Stimulated activated CD4-positive, alpha-beta T cell treated with anti-CD3 and anti-CD28 coated beads, Interleukin-1b, Interleukin-23, amount 100 ng/mL, for 48 hours (primary cell): Measurements from ENCODE around the gene MIDN.

ENCODE experiments used
- DNase-seq: peaks from one replicate; pipeline ENCODE4 v3.0.0-alpha.2; 2020

Gene MIDN

DNA sequence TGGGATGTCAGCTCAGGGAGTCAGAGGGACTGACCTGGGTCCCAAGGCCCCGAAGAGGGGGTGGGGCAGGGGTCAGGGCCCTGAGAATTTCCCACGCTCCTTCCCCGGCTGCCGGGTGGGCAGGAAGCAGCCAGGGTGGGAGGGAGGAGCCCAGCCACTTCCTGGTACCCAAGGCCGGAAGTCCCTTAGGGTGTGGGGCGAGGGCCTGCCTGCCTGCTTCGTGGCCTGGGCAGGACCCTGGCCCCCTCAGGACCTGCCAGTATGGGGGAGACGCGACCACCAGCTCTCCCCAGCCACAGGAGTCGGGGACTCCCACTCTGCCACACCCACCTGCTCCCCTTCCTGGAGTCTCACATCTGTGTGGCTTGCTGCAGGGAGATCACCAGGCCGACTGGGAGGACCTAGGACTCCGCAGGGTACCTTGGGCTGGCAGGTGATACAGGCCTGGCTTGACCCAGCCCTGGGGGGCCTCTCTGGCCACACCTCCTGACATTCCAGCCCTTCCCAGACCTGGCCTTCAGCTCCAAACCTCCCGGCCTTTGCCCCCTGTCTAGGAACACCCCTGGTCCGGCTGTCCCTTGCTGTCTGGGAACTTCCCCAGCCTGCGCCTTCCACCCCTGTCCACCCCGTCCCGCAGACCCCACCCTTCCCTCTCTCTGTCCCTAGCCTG is 11.0 kb downstream of the MIDN start:
- DNase-seq, result peak; percentile 66

DNA sequence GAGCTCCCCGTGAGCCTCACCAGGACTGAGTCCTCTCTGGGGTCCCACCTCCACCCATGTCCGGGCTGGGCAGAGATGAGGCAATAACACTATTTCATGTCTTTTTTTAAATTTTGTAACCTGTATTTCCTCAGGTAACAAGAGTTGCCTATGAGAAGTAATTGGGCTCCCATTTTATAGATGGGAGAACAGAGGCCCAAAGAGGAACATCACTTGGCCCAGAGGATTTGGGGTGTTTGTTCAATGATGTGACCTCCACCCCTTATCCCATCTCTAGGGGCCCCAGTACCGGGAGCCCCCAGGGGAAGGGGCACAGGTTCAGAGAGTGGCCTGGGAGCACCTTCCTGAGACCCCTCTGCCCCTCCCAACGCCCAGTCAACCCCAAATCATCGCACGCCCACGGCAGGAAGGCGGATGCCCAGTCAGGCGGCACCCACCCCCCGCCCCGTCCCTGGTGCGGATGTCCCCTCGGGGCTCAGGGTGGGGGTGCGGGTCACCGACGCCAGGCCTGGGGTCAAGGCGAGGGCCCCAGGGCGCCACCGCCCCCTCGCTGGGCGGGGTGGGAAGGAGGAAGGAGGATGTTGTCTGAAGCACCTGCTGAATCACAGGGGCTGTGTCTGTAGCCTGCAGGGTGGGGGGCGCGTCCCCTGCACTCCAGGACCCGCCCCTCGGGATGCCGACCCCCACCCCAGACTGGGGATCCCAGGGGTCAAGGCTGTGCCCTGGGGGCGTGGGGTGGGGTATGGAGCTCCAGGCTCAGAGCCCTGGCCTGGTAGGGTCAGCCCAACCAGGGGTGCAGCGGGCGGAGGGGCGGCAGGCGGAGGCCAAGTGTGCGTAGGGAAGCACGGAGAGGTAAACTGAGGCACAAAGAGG is 11.7 kb downstream of the MIDN start:
- DNase-seq, result no peak

DNA sequence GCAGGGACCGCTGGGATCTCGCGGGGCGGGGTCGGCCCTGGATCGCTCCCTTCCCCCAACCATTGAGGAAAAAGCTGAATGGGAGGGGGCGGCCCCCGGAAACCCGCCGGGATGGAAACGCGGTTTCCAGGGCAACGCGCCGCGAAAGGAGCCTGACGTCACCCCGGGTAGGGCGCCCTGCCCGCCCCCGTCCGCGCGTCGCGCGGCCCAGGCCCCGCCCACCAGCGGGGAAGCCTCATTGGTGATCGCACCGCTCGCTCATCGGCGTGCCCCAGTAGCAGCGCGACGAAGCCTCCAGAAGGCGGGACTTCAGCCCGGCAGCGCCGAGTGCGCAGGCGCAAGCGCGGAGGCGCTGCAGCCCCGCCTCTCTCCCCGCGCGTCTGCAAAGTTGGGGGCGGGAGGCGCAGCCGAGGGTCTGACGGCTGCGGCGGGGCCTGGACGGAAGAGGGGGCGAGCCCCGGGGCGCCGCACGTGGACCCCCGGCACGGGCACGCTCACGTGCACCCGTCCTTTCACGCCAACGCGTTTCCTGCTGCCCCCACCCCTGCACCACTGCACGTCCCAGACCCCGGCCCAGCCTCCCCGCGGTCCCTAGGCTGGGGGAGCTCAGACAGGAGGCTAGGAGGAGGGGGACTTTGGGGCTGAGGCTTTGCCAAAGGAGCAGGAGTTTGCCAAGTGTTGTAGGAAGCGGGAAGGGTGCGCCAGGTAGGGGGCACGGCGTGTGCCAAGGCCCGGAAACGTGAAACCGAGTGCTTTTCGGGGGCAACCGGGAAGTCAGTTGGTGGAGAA is 12.6 kb downstream of the MIDN start:
- DNase-seq, result peak; percentile 97

GRCh38 chr19:1261538-1261797 is 13.1 kb downstream of the MIDN start:
- no peak for DNase-seq

- DNase-seq, result no peak
Observed at GRCh38 chr19:1261798-1262622, 13.6 kb downstream of the MIDN start.

GRCh38 chr19:1262623-1263123 is 14.3 kb downstream of the MIDN start:
- no peak for DNase-seq

DNA sequence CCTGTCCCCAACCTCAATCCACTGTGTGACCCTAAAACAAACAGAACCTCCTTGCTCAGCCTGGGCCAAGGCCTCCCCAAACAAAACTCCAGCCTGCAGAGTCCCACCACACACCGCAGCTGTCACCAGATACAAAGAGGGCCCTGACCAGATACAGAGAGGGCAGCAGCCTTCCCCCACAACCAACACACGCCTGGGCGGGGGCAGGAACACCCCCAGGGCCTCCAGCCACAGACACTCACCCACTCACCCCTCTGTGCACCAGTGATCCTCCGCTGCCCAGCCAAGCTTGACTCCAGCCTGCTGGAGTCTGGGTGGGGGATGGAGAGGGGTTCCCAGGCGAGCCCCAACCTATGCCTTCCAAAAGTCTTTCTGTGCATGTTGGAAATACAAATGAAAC is 14.8 kb downstream of the MIDN start:
- DNase-seq, result no peak

DNA sequence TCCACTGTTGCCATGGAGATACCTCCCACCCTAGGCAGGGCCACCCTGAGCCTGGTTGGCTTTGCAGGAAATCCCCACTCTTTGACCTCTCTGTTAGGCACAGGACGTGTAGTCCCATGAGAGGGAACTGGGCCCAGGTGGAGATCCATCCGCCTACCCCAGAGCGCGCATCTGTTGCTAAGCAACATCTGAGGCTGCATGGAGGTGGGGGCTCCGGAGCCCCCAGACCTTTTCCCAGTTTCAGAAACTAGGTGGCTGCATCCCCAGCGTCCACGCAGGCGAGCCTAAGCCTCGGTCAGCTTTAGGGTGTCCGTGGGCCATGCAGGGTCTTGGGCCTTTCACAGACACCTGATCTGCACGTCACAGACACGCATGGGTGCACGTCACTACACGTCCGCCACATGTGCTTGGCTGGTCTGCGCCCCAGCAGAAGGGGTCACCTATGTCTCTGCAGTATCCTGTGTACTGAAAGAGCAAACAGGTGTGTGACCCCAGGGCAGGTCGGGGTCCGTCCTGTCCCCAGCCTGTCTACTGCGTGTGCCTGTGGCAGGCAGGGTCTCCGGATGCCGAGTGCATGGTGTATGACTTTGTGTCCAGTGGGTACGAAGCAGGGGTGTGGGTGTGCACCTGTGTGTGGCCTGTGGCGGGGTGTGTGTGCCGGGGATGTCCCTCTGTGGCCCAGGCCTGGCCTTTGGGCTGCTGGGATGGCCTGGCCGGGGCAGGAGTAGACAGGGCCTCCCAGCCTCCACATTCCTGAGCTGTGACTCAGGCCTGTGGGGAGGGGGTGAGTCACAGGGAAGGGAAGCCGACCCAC is 16.6 kb downstream of the MIDN start:
- no peak for DNase-seq

DNA sequence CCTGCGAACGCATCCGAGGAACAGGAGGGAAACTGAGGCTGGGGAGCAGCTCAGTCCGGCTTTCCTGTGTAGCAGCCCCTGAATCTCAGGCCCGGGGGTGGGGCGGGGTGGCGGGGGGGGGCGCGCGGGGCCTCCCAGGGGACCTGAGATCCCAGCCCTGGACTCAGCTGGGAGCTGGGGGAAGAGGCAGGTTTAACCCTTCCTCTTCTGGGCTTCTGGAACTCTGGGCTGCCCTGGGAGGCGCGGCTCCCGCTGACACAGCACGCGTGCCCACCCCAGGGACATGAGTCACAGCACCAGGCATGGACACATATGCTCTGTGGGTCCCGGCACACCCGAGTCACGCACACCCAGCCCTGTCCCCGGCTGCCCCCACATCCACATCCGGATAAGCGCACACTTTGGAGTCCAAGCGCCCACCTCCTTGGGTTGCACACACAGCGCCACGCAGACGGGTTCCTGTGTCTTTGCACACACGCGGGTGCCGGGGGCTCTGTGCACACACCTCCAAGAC is 17.3 kb downstream of the MIDN start:
- peak; percentile 43 for DNase-seq

GRCh38 chr19:1266129-1266915 is 17.9 kb downstream of the MIDN start:
- peak; percentile 82 for DNase-seq

GRCh38 chr19:1266916-1267476 is 18.6 kb downstream of the MIDN start:
- DNase-seq, result peak; percentile 52

DNA sequence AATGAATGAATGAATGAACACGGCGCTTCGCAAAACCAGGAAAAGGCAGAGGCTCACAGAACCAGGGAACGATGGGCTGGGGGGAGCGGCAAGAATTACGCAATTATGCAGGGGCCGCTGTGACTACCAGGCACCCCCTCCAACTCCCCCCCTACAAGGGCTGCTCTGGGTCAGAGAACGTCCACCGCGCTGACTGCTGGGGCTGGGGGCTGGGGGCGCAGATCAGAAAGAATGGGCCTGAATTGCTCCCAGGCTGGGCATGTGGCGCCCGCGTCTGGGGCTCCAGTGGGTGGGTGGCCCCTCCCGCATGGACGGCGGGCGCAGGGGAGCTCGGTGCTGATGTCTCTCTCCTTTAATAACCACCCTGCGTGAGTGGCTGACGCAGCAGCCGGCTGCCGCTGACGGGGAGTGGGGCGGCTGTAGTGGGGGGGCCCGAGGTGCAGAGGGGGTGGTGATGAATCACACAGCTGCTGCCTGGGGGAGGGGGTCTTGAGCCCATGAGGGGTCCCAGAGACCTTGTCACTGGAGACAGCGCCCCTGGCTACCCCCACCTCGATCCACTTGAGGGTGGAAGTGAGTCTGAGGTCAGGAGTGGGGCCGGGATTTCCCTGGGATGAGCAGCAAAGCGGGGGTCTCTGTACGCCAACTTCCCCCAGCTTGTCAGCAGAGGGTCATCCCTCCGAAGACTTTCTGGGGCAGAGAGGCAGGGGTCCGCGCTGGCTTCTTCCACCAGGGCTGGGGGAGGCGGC is 19.3 kb downstream of the MIDN start:
- DNase-seq, result no peak

DNA sequence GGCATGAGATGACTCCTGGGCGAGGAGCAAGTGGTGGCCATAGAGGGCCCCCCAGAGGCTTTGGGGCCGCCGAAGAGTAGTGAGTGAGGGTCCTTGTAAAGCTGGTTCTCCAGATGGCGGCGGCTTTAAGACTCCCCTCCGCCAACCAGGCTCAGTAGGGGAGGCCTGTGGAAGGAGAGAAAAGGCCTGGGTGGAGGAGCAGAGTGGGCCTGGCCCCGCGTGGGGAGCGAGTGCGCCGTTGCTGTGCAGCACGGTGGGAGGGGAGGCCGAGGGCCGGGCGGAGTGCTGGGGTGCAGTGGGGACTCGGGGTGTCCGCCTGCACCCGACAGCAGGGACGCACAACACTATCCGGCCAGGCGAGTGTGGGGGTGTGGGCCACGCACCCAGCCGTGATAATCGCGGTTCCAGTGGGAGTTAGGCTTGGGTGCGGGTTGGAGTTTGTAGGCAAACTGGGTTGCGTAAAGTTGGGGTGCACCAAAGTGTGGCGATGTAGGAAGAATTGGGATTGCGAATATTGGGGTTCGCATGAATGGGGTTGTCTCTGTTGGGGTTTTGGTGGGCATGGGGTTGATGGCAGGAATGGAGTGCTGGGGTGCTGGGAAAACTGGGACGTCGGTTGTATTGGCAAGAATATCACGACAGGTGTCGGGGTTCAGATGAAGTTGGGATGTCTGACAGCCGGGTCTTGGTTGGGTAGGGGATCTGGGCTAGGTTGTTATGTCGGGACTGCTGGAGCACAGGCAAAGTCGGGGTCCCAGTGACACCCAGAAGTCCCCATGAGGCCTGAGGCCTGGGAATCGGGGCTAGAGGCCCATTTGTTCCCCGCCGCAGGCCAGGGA is 20.1 kb downstream of the MIDN start:
- DNase-seq, result no peak

DNA sequence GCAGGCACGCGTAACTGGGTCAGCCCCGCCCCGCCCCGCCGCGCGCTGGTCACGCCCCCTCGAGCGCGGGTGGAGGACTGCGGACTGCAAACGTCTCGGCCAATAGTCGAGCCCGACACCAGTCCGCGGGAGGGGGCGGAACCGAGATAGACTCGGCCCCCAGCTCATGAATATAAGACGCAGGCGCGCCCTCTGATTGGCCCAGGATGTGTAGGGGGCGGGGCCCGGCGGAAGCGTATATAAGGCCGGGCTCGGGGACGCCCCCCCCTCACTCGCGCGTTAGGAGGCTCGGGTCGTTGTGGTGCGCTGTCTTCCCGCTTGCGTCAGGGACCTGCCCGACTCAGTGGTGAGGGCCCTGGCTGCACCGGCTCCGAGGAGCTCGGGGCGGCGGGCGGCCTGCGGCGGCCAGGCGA is 20.7 kb downstream of the MIDN start, which contains the start of gene CIRBP:
Gene CIRBP, plus strand, starts transcription at position 268 of the 413 bp plus-strand sequence. CDS start 1,602 bp downstream, outside the sequence.
- DNase-seq, result peak; percentile 100

DNA sequence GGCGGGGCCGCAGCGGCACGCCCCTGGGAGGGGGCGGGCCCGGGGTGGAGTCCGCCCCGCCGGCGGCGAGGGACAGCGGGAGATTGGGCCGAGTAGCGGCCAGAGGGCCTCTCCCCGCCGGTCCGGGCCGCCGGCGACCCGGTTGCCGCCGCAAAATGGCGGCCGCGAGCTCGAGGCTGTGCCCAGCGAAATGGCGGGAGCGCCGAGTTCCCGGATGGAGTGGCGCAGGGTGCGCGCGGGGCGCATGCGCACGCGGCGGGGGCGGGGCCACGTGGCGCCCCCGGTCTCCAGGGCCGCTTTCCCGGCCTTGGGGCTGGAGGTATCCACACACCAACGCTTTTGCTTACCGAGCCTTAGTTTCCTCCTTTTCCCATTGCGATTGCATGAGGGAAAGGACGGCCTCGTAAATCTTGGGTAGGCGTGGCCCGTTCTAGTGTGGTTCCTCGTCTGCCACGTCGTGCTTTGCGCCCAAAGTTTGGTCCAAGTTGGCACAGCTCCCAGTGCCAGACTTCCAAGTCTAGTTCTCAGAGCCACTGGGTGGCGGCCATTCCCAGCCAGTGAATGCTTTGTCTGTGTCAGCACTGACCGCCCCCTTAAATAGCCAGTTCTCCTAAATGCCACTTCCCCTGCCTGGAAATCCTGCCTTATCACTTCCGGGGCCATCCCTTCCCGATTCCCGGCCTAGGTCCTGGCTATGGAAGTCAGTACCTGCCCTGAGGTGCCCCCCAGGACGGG is 21.3 kb downstream of the MIDN start:
- DNase-seq, result peak; percentile 86

DNA sequence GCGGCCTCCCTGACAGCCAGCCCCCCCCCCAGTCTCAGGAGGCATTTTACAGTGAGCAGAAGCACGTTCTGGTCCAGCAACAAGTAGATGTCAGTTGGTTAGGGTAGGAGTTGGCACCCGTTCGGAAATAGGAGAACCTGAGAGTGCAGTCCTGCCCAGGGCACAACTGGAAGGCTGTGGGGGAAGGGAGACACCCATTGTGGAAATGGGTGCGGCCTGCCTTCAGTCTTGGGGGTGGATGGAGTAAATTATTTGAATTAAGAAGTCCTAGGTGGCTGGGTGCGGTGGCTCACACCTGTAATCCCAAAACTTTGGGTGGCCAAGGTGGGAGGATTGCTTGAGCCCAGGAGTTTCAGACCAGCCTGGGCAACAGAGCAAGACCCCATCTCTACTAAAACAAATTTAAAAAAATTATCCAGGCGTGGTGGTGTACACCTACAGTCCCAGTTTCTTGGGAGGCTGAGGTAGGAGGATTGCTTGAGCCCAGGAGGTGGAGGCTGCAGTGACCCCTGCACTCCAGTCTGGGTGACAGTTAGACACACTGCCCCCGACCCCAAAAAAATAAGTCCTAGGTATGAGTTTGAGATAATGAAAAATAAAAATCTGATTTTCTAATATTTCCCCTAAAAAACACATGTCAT is 21.9 kb downstream of the MIDN start:
- DNase-seq, result no peak

DNA sequence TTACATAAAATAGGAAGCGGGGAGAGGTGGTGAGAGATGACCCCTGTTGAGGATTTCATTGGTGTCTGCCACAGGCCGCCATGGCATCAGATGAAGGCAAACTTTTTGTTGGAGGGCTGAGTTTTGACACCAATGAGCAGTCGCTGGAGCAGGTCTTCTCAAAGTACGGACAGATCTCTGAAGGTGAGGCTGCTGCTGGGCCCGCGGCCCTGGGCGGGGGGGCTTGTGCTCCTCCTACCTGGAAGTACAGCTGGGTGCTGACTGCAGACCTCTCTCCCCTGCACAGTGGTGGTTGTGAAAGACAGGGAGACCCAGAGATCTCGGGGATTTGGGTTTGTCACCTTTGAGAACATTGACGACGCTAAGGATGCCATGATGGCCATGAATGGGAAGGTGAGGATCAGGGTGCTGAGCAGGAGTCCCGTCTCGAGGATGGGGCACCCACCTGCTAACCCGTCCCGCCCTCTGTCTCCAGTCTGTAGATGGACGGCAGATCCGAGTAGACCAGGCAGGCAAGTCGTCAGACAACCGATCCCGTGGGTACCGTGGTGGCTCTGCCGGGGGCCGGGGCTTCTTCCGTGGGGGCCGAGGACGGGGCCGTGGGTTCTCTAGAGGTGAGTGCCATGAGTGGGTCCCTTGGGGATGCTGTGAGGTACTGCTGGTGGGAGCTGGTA is 22.6 kb downstream of the MIDN start:
- no peak for DNase-seq
